NCI-H1417 (cell line): ENCODE data around the gene FPGS.
"Not testable (repeated sequence)": the region's sequence is repeated elsewhere in the genome, so short reads cannot be mapped to it uniquely, and the experiment has no call there.

Source experiments
- DNase-seq, 3 experiments: peaks; one replicate each; lab custom pipeline; 2025; lab: John Stamatoyannopoulos, UW

FPGS gene

GRCh38 chr9:127838375-127839078 lies 35.8 kb downstream of the FPGS start:
- DNase-seq: no peak

DNA sequence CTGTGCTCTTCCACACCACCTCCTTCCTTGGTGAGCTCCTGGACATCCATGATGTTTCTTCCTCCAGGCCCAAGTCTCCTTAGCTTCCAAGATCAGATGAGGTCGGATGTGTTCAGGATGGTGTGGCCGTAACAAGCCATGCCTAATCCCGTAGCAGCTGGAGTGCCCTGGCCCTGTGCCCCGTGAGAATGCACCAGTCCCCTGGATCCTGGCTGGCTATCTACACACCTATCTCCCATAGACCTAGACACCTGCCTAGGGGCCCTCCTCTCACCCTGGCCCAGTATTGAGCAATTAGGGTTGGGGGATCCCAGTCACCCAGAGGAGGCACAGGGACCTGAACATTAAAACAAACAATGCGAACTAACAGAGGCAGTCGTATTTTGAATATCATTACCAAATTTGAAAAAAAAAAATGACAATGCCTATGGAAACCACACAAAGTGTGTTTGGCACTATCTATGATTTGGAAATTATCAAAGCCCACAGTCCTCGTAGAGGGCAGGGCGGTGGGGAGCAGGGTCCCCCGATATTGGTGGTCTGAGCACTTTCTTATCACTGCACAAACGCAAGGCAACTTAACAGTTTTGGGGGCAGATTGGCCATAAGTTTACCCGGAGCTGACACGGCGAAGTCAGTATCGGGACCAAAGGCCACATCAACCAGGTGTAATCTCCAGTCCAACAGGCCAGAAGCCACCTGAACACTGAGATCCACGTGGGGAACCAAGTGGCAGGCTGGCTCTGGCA lies 38.6 kb downstream of the FPGS start:
- no peak for DNase-seq

DNA sequence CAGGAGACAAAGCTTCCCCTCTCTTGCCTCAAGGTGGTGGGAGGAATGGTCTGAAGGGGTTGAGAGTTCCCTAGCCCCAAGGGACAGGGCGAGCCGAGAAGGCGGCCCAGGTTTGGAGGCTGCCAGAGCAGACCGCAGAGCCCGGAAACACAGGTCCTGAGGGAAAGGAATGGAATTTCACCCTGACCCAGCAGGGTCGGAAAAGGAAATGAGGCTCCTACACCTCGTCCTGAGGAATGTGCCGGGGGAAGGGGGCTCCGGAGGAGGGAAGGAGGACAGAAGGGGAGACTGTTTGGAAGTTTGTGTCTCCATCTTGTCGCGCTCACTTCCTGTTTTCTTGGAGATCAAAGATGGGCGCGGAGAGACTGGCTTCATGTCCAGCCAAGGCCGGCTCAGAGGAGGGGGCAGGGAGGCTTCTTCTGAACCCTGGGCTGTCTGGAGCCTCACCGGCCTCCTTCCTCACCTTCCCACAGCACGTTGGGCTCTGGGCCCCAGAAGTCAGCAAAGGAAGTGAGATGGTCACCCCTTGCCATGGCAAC lies 42.2 kb downstream of the FPGS start:
- DNase-seq: no peak

- DNase-seq: not testable (repeated sequence)
Observed at GRCh38 chr9:127845619-127846018, 42.9 kb downstream of the FPGS start.

GRCh38 chr9:127846443-127847177 lies 43.9 kb downstream of the FPGS start:
- no peak for DNase-seq

DNA sequence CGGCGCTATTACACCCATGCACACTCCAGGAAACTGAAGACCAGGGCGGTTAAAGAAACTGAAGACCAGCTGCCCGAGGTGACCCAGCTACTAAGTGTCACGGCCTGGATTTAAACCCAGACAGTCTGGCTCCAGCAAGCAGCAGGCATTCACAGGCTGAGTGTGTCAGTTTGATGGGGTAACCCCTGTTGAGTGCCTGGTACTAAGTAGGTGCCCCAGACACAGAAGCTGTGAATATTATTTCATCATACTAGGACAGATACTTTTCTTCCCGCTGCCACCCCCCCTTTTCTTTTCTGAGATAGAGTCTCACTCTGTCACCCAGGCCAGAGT lies 44.5 kb downstream of the FPGS start:
- DNase-seq: peak in 1 of 3 experiments; percentile 38

DNA sequence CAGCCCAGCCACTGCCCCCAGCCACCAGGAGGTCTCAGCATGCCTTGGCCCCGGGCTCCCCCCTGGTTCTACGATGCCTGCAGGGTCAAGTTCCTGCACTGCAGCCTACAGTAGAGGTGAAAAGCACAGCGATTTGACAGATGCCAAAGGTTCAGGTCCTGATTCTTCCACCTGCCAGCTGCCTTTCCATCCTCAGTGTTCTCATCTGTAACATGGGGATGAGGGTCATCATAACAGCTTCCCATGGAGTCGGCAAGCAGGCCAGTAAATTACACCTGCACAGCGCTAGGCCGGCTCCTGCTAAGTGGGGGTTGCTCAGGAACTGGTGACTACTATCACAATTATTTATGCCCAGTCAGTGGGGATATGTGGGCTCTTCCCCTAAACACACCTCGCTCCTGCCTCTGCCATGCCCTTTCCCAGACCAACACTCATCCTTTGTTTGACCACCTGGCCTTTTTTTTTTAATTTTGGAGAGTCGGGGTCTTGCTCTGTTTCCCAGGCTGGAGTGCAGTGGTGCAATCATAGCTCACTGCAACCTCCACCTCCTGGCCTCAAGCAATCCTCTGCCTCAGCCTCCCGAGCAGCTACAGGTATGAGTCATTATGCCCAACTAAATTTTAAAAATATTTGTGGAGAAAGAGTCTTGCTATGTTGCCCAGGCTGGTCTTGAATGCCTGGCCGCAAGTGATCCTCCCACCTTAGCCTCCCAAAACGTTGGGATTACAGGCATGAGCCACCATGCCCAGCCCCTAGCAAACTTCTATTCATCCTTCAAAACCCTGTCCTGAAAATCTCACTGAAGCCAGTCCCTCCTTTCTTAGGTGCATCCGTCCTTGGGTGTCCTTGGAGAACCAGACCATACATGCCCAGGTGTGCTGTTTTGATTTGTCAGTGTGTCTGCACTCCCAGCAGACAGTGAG lies 45.4 kb downstream of the FPGS start:
- DNase-seq: no peak

DNA sequence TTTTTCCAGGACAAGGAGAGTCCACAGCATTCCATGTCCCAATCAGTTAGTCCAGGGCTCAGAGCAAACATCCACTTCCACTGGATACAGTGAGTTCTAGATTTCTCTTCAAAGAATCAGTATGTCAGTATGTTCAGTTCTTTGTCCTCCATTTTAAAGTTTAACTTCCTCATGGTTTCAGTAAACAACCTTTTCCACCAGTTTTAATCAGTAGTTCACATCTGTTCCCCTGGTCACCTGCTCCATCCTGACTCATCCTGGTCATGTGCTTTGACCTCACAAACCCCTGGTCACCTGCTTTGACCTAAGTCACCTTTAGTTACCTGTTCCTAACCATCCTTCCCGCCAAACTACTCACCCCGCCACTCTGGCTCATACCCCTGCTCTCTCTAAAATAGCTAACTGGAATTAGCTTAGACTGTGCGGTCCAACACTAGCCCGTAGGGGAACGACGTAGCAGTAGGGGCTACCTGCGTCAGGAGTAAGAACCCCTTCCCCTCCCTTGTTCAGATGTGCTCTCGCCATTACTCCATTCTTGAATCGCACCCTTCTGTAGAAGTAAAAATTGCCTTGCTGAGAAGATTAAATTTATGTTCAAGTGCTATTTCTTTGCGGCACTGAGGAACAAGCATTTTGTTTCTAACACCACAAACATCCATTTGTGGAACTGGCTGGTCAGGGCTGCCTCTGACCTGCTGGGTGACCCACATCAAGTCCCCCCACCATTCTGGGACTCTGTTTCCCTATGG lies 46.2 kb downstream of the FPGS start:
- no peak for DNase-seq

DNA sequence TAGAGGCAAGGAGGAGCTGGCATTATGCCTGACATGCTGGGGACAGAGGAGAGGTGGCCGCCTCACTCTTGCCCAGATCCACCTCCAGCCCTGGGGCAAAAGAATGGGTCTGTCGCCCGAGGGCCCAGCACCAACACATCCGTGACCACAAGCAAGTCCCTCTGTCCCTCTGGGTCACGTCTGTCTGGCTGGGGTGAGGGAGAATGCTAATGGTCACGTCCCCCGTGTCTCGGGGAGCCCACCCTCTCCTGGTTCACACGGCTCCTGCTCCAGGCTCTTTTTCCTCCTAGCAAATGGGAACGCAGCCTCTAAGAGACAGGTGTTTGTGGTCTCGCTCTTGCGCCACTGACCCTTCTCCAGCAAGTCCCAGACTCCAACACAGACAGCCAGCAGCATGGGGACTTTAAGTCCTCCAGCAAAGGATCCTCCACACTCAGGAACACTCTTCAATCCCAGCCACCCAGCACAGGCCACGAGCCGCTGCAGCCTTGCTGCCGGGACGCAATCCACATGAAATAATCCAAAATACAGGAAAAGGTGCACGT lies 47.7 kb downstream of the FPGS start:
- DNase-seq: no peak

DNA sequence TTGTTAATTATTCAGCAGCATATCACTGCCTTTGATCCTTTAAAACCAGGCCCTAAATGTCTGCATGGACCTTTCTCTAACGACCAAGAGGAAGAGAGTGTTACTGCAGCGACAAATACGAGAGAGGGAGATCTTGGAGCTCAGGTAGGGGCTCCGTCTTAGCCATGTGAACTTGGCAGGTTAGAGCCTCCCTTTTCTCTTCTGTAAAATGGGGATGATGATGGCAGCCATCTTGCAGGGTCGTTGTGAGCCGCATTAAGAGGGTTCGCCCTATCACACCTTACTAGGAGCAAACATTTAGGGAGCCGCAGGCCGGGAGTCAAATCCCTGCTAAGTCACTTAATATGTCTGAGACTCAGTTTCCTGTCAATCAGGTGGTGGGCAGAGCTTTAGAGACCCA lies 50.1 kb downstream of the FPGS start:
- no peak for DNase-seq

GRCh38 chr9:127853312-127854183 lies 50.9 kb downstream of the FPGS start:
- DNase-seq: no peak

DNA sequence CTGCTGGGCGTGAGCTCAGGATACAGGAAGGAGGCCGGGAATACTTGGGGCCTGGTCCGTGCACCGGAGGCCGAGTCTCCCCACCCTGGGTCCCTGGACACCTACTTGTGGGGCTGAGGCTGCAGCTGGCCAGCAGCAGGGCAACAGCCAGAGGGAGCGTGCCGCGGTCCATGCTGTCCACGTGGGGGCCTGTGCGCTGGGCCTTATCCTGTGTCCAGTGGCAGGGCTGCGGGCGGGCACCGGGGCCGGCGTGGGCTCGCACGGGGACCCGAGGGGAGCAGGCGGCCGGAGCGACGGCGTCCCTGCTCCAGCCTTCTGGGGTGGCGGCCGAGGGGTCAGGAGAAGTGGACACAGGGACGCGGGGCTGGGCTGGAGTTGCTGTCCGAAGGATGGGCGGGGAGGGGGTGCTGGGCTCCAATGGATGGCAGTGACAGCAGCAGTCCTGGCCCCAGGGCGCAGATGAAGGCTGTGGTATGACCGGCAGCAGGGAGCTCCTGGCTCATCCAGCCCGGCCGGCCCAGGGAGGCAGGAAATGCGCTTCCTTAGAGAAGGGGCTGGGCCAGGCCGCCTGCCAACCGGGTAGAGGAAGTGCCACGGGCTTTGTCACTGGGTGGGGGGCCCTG lies 51.6 kb downstream of the FPGS start, which contains the start of gene ENG:
ENG (minus strand) TSS at position 475 of the 623 bp plus-strand sequence; CDS start at position 172, 303 bp downstream.
- no peak for DNase-seq

- no peak for DNase-seq
Observed at GRCh38 chr9:127854960-127855359, 52.3 kb downstream of the FPGS start.

DNA sequence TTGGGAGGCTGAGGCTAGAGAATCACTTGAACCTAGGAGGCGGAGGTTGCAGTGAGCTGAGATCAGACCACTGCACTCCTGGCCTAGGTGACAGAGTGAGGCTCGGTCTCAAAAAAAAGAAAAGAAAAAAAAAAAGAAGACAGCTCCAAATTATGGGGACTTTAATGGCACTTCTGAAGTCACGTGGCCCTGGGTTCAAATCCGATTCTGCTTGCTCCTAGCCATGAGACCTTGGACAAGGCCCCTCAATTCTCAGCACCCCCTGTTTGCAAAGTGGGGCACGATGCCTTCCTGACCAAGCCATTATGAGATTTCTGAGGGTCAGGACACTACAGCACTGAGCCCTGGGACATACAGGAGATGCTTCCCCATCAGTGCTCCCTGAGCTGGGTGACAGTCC lies 52.8 kb downstream of the FPGS start:
- DNase-seq: no peak

GRCh38 chr9:127856094-127856728 lies 53.5 kb downstream of the FPGS start:
- no peak for DNase-seq

GRCh38 chr9:127856729-127857116 lies 54.0 kb downstream of the FPGS start:
- no peak for DNase-seq

DNA sequence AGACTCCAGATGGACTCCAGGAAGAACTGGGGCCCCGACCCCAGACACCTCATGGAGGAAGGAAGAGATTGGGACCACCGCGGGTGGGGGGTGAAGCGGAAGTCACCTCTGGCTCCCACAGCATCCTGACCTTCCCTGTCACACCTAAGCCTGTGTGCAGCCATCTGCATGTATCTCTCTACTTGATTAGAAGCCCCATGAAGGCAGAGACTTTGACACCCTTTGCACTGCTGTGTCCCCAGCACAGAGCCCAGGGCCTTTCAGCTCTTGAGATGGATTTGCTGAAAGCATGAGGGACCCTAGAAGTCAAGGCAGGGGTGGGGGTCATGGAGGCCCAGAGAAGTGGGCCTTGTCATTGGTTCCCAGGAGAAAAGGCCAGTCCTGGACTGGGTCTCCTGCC lies 54.6 kb downstream of the FPGS start:
- DNase-seq: no peak

DNA sequence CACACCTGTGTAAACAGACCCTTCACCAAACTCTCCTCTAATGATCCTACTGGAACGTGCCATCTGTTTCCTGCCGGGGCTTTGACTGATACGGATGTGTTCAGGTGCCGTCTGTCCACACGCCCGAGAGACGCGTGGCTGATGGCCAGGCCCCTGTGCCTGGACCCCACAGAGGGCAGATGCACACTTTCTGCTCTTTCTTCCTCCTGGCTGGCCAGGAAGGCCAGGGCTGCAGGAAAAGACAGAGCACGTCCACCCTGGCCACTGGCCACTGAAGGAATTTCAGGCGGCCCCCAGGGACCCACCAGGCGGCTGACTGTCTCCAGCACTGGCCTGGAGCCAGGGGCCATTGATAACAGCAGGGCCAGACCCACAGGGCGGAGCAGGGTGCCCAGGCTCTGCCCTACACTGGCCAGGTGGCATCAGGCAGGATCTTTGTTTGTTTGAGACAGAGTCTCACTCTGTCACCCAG lies 55.4 kb downstream of the FPGS start:
- DNase-seq: peak in 2 of 3 experiments; percentile 53 to 84
